ENCODE results near the gene CNTRL.

The CNTRL gene

GRCh38 chr9:121213136-121213806 is 138.5 kb downstream of the CNTRL start:
- peak; percentile 91 for TF ChIP-seq CTCF (IDR thresholded peaks at IDR 0.05; ENCODE audit: insufficient read depth, missing control alignments)
- FAIRE-seq (no peak), DNase-seq (ENCODE audit: insufficient read length, low spot score) (peak; percentile 63)

- DNase-seq (ENCODE audit: insufficient read length, low spot score) (no peak), FAIRE-seq (no peak)
- TF ChIP-seq CTCF (IDR thresholded peaks at IDR 0.05; ENCODE audit: insufficient read depth, missing control alignments) = no peak
Observed at GRCh38 chr9:121214005-121214404, 139.2 kb downstream of the CNTRL start.

- FAIRE-seq (no peak), DNase-seq (ENCODE audit: insufficient read length, low spot score) (no peak)
- no peak for TF ChIP-seq CTCF (IDR thresholded peaks at IDR 0.05; ENCODE audit: insufficient read depth, missing control alignments)
Observed at GRCh38 chr9:121216271-121216805, 141.6 kb downstream of the CNTRL start.

GRCh38 chr9:121217609-121218292 is 143.0 kb downstream of the CNTRL start:
- TF ChIP-seq CTCF (IDR thresholded peaks at IDR 0.05; ENCODE audit: insufficient read depth, missing control alignments) = no peak
- FAIRE-seq (no peak), DNase-seq (ENCODE audit: insufficient read length, low spot score) (no peak)

DNA sequence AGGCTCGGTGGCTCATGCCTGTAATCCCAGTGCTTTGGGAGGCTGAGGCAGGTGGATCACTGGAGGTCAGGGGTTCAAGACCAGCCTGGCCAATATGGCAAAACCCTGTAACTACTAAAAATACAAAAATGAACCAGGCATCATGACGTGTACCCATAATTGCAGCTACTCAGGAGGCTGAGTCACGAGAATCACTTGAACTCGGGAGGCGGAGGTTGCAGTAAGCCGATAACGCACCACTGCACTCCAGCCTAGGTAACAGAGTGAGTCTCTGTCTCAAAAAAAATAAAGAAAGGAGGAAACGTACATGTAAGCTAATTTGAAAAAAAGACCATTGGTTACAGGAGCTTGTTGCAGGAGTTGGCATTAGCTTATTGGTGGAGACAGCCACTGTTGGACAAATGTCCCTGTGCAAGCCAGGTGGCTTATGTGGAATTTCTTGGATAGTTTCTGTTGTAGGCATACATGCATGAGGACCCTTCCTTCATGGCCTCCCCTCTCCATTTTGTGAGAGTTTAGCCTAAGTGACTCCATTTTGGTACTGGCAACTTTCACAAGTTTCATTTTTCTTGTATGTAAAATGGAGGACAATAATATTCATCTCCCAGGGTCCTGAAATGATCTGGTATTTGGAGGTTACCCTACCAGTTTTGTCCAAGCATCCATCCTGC is 143.7 kb downstream of the CNTRL start:
- DNase-seq (ENCODE audit: insufficient read length, low spot score) (no peak), FAIRE-seq (no peak)

GRCh38 chr9:121219530-121219929 is 144.8 kb downstream of the CNTRL start:
- no peak for TF ChIP-seq CTCF (IDR thresholded peaks at IDR 0.05; ENCODE audit: insufficient read depth, missing control alignments)
- FAIRE-seq (no peak), DNase-seq (ENCODE audit: insufficient read length, low spot score) (no peak)

More for the DNA sequence above, 143.7 kb downstream of the CNTRL start:
- no peak for TF ChIP-seq CTCF (IDR thresholded peaks at IDR 0.05; ENCODE audit: insufficient read depth, missing control alignments)

Measured in D721Med (cell line).